Choroid plexus epithelial cell (primary cell): Measurements from ENCODE around the gene AUTS2.

ENCODE experiments used
- DNase-seq: peaks from one replicate; pipeline ENCODE4 v3.0.0-alpha.2; 2010; ENCODE audit warnings: low read depth
- H3K4me3 ChIP-seq: 2 replicates; pipeline ENCODE4 v1.5.1; 2011; ENCODE audit warnings: low read depth, mild to moderate bottlenecking, control low read depth, low read length, moderate library complexity
- TF ChIP-seq, protein P1 (sequence below): conservative IDR thresholded peaks from 2 replicates; pipeline ENCODE4 v1.5.1; 2011; ENCODE audit warnings: low read depth, mild to moderate bottlenecking, control low read depth, inconsistent platforms, low read length, moderate library complexity

Gene AUTS2

DNA sequence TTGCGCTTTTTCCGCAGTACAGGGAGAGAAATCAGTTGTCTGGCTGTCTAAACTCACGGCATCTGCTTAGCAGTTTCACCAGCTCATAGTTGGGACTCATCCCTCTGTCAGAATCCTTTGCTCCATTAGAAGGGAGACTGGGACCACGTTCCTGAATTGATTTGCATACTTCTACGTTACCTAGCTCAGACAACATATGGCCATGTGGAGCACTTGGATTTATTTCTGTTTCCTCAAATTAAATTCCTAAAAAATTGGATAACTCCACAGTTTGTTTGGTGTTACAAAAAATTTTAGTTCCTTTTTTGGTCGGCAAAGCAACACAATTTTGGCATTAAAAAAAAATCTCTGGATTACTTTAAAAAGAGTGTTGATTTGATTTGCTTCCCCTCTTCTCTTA, 614.0 kb downstream of the AUTS2 start:
- no peak overlapping the region for H3K4me3 ChIP-seq
- TF ChIP-seq, protein P1, sequence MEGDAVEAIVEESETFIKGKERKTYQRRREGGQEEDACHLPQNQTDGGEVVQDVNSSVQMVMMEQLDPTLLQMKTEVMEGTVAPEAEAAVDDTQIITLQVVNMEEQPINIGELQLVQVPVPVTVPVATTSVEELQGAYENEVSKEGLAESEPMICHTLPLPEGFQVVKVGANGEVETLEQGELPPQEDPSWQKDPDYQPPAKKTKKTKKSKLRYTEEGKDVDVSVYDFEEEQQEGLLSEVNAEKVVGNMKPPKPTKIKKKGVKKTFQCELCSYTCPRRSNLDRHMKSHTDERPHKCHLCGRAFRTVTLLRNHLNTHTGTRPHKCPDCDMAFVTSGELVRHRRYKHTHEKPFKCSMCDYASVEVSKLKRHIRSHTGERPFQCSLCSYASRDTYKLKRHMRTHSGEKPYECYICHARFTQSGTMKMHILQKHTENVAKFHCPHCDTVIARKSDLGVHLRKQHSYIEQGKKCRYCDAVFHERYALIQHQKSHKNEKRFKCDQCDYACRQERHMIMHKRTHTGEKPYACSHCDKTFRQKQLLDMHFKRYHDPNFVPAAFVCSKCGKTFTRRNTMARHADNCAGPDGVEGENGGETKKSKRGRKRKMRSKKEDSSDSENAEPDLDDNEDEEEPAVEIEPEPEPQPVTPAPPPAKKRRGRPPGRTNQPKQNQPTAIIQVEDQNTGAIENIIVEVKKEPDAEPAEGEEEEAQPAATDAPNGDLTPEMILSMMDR, result no peak
- no peak for DNase-seq

DNA sequence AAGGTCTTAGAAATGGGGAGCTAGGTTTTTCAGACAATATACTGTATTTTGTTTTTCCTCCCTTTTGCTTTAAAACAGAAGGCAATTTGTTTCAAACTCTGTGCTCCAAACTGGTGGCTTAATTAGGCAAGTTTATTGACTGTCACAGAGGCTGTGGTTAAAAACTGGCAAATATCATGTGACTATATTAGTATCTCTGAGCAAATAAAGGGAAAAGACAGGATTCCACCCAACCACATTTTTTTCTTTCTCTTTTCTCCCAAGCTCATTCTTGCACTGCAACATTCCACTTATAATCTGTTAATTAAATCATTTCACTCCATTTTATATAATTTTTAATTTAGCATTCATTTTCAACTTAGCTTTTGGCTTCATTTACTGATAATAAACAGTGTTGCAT, 615.8 kb downstream of the AUTS2 start:
- no peak overlapping the region for H3K4me3 ChIP-seq
- TF ChIP-seq, protein P1, result no peak
- DNase-seq, result no peak

DNA sequence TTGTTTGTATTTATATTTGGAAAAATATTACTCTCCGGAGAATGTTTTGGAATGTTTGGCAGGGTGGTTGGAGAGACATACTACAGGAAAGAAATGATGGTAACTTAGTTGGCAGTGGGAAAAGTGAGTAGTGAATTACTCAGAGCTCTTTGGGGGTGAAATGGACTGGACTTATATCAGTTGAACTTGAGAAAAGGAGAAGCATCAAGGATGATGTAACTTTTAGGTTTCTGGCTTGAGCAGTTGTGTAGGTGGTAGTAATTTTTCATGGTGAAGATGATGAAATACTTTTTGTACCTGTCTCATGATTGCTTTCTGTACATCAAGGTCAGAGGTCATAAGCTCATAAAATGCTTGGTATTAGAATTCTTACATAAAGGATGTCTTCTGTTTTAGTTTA, 617.2 kb downstream of the AUTS2 start:
- TF ChIP-seq, protein P1, result no peak
- no peak overlapping the region for H3K4me3 ChIP-seq
- DNase-seq, result peak; percentile 4

DNA sequence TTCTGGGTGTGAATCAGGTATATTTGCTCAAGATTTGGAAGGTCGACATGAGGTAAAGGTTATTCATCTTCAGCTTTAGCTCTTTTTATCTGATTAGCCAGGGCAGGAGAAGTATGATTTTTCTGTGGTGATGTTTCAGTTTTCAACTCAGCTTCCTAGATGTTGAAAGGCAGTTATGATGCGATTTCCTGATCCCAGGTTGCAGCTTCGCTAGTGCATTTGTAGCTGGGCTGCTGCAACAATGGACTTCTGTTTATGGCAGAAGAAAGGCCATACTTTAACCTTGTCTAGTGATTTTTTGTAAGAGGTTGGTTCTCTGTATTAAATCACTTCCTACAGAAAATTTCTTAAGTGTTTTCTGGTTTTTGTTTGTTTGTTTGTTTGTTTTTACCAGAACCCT, 619.3 kb downstream of the AUTS2 start:
- TF ChIP-seq, protein P1, result no peak
- H3K4me3 ChIP-seq, result no peak overlapping the region
- no peak for DNase-seq

DNA sequence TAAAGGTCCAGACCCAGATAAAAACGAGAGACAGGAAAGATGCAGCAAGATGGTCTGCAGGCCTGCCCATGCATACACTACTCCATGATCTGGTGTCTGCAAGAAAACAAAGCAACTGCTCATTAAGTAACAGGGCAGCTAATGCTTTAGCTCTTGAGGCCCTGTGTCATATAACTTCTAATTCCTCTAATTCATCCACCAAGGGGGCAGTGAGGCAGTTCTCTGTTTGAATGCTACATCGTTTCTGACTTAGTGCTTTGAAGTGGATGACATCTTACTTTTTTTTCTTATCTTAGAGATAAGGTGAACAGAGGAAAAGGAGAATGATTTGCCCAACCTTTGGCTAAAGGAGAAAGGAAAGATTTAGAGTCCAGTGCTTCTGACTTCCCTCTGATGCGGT, 619.7 kb downstream of the AUTS2 start:
- TF ChIP-seq, protein P1, result no peak
- no peak for DNase-seq
- no peak overlapping the region for H3K4me3 ChIP-seq

DNA sequence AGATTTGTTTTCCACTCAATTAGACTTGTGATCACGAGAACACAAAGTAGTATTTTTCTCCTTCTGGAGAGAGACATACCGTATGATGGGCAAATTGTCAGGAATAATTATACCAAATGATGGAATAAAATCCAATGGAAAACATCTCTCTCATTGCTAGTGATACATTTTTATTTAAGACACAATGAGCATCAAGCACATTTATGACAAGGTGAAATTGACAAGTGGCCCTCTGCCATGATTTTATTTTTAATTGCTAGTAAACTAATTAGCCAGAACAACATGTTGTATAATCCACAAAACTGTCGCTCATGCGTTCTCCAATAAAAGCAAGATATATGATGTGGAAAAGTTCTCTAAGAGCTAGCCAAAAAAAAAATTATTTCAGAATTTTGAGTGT, 620.8 kb downstream of the AUTS2 start:
- no peak overlapping the region for H3K4me3 ChIP-seq
- TF ChIP-seq, protein P1, result no peak
- no peak for DNase-seq

DNA sequence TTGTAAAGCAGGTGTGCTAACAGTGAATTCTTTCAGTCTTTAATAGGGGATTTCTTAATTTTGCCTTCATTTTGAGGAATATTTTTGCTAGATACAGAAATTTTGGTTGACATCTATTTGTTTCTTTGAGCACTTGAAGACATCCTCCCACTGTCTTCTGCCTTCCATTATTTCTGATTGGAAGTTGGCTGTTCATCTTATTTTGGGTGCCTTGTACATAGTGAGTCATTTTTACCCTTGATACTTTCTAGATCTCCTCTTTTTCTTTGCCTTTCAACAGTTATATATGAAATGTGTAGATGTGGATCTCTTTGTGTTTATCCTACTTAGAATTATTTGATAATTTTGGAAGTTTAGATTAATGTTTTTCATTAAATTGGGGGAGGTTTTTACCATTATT, 631.0 kb downstream of the AUTS2 start:
- DNase-seq, result no peak
- no peak overlapping the region for H3K4me3 ChIP-seq
- TF ChIP-seq, protein P1, result no peak
